HPDE6-E6E7 (cell line): ENCODE results near the gene RPS6KL1.
A peak's percentile ranks its signal among the peaks of the same experiment; 100 is the strongest.

Experiments used
- DNase-seq: peaks from one replicate; pipeline ENCODE4 v3.0.0; 2011; ENCODE audit warnings: missing footprints; ENCODE audit errors: extremely low spot score

The RPS6KL1 gene

DNA sequence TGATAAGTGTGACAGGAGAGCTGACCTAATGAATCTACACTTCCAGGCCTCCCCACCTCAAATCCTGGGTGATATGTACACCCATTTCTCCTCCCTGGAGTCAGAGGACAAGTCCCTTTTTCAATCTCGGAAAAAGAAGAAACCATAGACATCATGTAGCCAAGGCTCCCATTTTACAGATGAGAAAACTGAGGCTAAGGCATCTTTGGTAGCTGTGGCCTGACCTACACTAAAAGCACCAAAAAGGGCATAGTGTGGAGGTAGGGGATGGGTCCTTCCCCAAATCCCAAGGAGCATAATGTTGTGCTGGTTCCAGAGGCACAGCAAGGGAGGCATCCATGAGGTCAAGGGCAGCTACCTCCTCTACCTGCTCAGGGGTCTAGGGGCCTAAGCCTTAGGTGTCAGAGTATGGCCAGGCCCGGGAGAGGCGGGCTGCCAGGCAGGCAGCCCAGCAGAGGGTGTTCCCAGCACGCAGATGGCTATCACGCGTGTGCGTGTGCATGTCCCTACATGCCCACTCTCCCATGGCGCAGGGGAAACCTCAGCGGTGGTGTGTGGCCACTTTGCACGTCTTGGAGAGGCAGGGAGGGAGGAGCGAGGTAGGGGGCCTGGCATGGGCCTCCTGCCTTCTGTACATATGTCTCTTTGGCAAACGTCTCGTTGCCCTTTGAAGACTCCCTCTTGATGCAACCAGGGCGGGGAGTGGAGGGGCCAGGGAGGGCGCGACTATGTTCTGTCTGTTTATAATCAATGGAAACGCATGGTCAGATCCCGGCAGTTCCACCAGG lies 29.8 kb upstream of the RPS6KL1 start:
- no peak for DNase-seq

DNA sequence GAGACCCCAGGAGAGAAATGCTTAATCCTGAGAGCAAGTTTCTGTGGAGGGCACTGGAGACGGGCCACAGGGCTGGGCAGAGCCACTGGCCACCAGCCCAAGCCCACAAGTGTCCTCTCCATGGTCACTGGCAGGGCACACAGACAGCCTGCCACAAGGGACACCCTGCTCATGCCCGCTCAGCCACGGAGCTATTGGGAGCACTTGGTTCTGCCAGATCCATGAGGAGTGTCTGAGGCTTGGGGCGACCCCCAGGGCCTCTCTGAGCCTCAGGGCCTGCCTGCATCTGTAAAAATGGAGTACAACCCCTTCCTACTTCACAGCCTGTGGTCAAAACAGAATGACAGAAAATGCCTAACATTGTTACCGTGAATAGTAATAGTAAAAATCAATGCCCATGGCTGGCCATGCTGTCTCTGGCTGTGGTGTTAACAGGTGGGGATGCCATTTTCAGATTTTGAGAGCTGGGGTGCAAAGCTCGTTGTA lies 29.2 kb upstream of the RPS6KL1 start:
- DNase-seq = no peak

DNA sequence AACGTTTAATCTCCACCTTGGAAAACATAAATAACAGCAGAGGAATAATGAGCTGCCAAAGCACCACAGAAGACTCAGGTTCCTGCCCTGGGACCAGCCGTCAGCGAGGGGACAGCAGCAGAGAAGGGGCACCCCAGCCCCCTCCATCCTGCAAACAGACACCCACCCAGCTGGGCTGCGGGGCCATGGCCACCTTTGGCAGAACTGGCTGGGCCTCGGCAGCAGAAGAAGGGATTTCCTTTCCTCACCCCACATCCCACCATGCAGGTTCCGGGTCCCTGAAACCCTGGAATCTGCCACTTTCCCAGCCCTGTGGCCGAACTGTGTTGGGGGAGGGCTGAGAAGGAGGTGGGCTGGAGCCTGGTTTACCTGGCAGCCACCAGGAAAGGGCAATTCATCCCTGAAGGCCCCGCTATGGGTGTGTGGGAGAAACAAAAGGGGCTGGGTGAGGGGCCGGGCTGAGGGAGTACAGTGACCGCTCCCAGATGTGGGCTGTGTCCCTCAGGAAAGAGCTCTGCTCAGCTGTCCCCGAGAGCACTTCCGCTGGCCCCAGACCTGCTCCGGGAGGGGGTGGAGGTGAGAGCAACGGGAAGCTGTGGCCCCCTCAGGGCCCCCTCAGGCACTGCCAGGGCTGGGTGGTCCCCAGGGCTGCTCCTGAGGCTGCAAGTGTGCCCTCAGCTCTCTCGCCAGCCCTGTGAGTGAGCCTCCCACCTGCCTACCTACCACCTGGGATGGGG lies 28.6 kb upstream of the RPS6KL1 start:
- DNase-seq = no peak

DNA sequence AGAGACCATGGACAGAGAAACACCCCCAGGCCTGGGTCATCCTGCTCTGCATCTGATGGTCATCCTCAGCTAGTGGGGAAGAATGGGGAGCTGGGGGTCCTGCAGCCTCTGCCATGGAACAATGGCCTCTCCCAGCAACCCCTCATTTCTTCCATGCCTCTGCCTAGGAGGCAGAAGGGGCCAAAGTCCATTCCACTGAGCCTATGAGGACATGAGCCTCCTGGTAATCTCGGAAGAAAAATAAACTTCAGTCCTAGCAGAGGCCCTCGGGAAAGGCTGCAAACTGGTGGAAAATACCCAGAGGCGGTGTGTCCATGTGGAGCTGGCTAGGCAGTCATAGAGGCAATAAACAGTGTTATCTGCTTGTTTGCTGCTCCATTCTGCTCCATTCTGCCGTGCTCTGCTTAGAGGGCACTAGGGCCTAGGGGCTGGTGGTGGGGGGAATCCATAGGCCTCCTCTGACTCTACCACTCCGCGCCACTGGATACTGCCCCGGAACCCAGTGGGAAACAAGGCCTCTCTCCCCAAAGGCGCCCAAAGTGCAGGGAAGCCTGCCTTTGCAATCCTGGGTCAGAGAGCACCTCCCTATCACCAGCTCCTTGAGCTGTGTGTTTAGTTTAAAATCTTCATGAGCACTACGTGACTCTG lies 27.9 kb upstream of the RPS6KL1 start:
- no peak for DNase-seq

DNA sequence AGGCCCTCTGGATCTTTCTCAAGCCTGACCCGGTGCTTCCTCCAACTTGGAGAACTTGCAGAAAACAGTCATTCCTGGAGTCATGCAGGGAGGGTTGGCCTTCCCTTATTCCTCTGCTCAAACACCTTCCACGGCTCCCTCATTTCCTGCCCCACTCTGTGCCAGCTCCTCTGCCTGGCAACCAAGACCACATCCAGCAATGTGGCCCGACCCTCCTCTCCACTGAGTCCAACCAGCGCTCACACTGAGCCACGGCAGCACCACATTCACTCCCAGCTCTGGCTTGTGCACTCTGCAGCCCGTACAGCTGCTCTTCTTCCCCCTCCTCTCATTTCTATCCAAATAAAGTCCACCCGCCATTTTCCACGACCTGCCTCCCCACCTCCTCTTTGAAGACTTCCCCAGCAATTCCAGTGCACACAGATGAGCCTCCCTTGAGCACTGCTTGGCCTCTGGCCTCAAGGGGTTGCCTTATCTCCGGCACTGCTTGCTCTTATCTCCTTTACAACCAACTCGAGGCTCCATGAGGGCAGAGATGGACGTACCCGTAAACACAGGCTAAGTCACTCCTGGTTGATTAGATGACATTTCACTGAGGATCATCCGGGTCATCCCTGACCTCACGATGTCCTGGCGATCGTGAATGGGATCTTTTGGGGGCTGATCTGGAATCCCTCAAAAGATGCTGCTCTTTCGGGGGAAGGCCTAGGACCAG lies 27.0 kb upstream of the RPS6KL1 start:
- DNase-seq = no peak

DNA sequence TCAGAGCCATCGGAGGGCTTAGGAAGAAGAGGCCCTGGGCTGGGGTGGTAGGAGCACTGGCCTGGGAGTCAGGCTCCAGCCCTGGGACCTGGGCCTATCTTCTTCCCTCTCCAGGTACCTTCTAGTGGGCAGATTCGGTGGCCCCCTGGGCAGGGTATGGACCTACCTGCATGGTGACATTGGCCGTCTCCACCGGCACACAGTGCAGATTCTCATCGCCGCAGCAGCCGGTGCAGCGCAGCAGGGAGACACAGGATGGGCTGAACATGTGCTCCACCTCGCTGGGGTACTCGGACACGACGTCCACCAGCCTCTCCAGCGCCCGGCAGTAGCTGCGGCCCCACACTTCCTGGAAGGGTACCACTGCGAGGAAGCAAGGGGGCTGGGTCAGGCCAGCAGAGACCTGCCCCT lies 26.1 kb upstream of the RPS6KL1 start:
- DNase-seq = no peak

DNA sequence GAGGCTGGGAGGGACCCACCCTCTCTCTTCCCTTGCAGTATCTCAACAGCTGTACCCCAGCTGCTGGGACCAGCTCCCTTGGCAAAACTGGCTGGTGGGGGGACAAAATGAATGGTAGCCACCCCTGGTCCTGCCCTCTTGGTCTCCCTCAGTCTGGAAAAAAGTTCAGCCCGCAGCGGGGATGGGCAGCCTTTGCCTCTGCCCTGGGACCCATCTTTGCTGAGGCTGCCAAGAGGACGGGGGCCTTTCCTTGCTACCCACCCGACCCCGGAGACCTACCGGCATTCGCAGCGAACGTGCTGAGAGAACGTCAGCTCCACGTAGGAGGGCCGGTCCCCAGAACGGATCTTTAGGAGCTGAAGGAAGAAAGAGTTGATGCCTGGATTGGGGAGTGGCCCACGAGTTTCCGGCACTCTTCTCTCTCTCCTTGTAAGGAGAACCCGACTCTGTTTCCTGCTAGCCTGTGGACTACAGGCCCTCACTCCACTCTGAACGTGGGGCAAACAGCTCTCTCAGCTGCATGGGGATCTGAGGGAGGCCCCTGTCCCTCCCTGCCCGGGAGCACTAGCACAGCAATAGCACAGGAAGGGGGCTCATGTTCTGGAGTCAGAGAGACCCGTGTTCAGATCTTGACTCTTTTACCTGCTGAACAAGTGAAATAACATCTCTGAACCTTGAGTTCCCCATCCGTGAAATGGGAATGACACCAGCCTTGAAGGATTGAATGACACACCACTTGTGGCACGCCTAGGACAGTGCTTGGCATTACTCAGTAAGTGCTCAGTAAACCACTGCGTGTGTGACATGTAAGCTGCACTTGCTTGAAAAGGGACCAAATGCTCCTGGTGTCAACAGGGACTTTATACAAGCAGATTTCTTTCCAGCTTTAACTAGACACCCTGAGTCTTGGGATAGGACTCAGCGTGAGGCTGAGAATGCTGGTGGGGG lies 25.4 kb upstream of the RPS6KL1 start:
- no peak for DNase-seq

DNA sequence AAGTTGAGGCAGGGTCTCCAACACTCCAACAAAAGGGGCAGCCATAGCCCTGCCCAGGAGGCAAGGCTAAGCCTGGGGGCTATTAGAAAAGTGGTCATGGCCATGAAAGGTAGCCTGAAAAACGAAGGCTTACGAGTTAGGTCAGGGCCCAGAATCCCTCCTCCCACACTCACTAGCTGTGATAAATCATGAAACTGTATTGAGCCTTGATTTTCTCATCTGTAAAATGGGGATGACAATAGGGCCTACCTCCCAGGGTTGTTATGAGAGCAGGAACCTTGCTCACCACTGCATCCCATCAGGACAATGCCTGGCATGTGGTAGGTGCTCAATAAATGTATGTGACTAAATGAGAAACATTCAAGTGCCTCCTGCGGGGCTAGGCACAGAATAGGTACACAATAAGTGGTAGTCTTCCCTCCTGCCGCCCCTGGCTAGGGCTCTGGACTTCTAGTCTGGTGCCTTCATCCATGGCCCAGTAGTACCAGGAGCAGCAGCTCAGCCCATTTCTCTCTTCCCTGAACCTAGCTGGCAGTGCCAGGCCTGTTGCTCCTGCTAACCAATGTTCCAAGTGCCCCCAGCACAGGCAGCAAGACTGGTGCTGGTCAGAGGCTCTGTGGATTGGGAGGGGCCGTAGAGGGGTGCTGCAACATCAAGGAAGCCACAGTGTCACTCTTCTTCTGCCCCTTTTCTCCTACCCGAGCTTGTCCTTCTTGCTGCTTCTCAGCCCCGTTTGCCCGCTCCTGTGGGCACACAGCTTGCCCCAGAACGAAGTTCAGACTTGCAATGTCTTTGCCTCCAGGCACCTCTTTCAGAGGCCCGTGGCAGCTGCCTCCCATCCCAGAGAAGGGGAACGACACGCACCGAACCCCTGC lies 24.5 kb upstream of the RPS6KL1 start:
- no peak for DNase-seq

DNA sequence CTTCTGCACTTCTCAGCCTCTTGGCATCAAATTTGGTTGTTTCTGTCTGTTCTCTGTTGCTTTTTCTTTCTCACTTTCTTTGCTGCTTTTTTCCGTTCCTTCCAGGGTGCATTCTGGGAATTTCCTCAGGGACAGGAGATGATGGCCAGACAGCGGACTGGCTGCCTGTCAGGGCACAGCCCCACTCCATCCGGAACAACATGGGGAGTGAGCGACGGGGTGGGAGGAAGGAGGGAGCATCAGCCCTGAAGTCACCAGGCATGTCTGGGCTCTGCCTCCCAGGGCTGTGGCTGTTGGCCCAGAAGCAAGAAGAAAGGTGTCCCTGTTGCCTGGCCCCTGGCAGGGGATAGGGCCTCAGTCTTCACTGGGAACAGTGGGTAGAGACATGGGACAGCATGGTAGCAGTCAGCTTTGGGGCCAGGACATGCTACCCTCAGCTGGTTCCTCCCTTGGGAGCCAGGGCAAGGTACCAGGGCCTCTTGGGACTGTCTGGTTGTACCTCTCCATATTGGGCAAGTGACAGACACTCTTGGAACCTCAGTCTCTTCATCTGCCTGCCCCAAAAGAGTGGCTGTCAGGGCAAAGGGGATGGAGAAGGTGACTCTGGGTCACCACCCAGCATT lies 23.7 kb upstream of the RPS6KL1 start:
- DNase-seq = no peak

DNA sequence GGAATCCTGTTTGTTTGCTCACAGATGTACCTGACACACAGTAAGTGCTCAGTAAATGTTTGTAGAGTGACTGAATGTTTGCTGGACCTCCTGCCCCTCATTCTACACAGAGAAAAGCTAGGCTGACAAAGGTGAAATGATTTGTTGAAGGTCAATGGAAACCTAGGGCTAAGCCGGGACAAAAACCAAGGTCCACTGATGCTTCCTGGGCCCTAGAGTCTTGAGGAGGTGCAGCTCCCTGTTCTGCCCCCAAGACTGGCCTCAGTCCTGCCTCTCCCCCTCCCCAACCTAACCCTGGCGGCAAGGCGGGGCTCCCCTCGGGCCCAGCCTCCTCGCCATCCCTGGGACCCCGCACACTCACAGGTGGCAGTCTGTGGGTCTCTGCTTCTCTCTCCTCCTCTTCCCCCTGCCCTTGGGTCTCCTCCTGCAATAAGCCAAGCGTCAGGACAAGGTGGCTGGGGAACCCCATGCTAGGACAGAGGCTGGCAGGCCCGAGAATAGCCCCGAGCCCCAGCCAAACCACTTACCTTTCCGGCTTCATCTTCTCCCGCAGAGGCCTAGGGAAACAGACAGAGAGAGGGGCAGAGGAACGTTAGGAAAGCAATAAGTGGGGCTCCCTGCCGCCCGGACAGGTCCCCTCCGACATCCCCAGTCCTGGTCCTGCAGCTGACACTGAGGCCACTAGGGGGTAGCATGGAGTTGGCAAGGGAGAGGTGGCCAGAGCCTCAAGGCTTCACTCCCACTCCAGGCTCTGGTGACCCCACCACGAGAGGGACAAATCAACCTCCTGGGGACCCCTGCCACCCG lies 23.0 kb upstream of the RPS6KL1 start:
- peak; percentile 77 for DNase-seq

DNA sequence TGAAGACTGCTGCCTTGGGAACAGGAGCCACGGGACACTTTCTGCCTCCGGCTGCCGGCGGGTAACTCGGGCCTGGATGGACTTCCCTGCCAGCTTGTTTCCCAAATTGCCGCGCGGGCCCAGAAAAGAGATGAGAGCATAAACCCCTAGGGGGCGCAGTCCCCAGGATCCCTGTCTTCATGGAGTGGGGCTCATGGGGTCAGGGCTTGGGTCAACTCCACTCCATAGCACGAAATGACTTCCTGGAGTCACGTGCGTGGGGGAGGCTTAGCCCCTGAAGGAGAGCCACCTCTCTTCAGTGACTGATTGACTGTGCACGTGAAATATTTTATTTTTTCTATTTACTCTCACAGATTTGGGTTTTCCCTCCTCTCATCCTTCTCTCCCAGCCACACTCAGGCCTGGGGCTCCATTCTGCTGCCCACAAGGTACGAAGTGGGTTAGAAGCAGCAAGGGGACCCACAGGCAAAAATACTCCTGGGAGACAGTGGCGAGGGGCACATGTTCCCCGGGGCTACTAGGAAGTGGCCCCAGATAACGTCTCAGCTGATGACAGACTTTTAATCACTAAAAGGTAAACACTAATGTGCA lies 22.3 kb upstream of the RPS6KL1 start:
- no peak for DNase-seq

DNA sequence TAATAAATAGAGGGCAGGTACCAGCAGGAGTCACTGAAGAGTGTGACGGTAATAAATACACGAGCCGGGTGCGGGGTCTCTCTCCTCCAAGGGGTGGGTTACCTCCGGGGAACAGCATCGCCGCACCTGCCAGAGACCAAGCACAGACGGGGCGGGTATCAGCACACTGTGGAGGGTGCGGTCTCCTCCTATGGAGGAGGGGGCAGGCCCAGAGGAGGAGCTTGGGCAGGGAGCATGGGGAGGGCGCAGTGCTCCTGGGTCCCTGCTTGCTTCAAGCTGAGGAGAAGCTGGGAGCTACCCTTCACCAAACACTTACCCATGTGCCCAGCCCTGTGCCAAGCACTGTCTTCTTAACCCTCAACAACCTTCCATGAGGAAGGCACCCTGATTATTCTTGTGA lies 19.5 kb upstream of the RPS6KL1 start:
- no peak for DNase-seq

DNA sequence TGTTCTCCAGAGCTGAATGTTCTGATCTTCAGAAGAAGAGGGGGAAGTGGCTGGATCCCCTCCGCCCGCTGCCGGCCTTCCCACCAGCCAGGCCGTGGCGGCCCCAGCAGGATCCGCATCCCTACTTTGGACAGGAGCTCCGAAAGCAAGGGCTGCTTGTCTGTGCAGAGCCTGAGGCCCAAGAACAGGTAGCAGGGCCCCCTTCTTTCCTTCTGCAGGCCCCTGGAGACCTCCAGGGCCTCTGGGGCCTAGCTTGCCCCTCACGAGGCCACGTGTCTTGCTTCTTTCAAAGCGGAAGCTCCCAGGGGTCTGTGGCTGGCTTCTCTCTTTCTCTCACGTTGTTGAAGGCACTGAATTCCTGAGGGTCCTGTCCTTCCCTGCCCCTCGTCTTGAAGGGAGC lies 19.1 kb upstream of the RPS6KL1 start:
- no peak for DNase-seq

DNA sequence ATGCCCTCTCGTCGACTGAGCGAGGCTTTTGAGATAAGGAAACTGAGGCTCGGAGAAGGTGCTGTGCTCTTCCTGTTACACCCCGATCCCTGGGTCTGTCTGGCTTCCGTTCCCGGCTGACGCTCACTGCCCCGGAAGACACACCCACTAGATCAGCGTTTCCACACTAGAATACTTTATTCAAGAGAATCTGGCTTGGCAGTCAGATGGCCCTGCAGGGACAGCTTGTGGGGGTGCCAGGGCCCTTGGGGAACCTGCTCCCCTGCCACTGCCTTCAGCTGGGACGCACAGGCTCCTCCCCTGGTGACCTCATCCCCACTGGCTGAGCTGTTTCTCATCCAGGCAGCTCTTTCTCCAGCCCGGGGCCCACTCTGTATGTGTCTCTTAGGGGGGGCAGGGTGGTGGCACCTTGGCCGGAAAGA lies 18.6 kb upstream of the RPS6KL1 start:
- DNase-seq = no peak

DNA sequence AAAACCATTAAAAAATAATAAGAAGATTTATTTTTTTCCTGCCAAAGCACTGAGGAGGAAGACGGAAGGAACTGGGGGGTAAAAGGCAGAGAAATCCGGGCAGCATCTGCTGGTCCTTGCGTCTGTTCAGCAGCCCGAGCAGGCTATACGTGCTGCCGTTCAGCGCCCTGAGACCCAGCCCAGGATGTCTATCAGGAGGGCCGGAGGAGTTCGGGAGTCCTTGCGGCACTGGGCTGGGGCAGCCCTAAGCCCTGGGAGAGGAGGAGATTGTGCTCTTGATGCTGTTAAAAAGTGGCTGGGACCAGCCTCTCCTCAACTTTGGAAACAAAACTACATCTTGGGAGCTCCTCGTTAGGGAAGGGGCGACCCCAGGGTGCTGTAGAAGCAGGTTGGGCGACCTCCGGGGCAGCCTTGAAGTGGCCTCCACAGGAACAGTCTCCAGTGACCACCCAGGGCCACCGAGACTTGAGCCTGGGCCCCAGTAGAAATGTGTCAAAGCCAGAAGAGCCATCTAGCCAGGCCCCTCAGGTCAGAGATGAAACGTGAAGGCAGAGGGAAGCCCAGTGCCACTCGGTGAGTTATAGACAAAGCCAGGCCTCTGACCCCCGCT lies 18.0 kb upstream of the RPS6KL1 start:
- no peak for DNase-seq

DNA sequence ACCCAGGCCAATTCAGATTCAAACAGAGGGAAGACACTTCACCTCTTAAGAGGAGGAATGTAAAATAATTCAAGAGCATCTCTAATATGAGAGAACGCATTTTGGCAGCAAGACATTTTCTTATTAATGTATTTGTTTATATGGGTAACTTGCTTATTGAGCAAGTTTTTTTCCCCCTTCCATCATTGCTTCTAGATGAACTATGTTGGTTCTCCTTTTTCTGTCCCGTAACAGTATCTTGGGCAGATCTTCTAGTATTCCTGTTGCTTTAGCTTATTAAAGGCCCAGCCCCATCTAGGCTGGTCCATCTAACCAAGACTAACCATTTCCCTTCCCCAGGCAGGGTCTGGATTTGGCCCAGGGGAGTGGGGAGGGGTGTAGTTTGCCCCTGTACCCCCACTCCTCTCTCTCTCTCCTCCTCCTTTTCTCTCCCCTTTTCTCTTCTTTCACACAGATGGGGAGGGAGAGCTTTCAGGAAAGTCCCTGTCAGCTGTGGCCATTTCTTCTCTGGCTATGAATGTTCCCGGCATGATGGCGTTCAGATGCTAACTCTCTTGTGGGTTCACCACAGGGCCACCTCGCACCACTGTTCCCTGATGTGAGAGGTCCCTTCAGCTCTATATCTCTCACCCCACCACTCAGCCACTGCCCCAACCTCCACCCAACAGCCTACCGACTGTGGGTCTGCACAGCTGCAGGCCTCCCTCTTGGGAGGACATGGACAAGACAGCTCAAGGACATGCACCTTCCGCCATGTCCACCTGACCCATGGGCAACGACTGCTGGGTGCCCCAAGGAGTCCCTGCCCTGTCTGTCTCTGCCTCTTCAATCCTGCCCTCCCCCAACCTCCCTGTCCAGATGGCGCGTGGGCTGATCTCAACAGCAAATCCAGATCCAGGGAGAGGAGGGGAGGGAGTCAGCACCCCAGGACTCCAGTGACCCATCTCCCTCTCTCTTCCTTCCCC lies 15.8 kb upstream of the RPS6KL1 start:
- no peak for DNase-seq

DNA sequence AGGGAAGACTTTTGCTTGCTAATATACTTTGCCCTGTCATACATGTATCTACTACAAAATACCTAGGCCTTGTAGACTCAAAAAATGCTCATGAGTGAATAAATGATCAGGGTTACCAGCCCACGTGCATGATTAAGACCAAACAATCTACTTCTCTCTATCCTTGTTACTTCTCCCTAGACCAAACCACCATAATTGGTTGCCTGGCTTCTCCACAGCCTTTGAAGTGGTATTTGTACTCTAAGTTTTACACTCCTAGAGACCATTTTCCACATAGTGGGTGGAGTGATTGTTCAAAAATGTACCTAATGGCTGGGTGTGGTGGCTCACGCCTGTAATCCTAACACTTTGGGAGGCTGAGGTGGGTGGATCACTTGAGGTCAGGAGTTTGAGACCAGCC lies 14.1 kb upstream of the RPS6KL1 start:
- DNase-seq = no peak
